NCI-H2081 (cell line): ENCODE results near the gene RASGRP4.

Experiments used
- DNase-seq, 2 experiments: peaks; one replicate each; lab custom pipeline; 2025; lab: John Stamatoyannopoulos, UW

The RASGRP4 gene

GRCh38 chr19:38389101-38389925 lies 36.7 kb downstream of the RASGRP4 start:
- no peak for DNase-seq

- DNase-seq, result no peak
Observed at GRCh38 chr19:38388349-38389100, 37.5 kb downstream of the RASGRP4 start, which contains the start of gene SPRED3. Gene SPRED3, plus strand, starts transcription at chr19:38388697. Its CDS starts 1,606 bp downstream, at chr19:38390303.

GRCh38 chr19:38387550-38388348 lies 38.3 kb downstream of the RASGRP4 start, which contains the start of gene GGN:
Gene GGN, minus strand, starts transcription at chr19:38388034. Its CDS starts 773 bp downstream, at chr19:38387261.
- peak; percentile 39 to 55 for DNase-seq

- DNase-seq, result no peak
Observed at GRCh38 chr19:38386971-38387549, 39.0 kb downstream of the RASGRP4 start.

GRCh38 chr19:38386300-38386970 lies 39.6 kb downstream of the RASGRP4 start:
- DNase-seq, result no peak

- no peak for DNase-seq
Observed at GRCh38 chr19:38385804-38386257, 40.2 kb downstream of the RASGRP4 start.

- DNase-seq, result no peak
Observed at GRCh38 chr19:38385057-38385803, 40.8 kb downstream of the RASGRP4 start.

GRCh38 chr19:38384209-38385027 lies 41.6 kb downstream of the RASGRP4 start:
- DNase-seq, result no peak

GRCh38 chr19:38383743-38384142 lies 42.3 kb downstream of the RASGRP4 start:
- no peak for DNase-seq

- DNase-seq, result no peak
Observed at GRCh38 chr19:38383184-38383583, 42.8 kb downstream of the RASGRP4 start.

GRCh38 chr19:38381138-38381537 lies 44.9 kb downstream of the RASGRP4 start:
- no peak for DNase-seq

- no peak for DNase-seq
Observed at GRCh38 chr19:38378866-38379265, 47.2 kb downstream of the RASGRP4 start.

GRCh38 chr19:38377052-38377451 lies 49.0 kb downstream of the RASGRP4 start:
- no peak for DNase-seq

GRCh38 chr19:38376576-38376975 lies 49.4 kb downstream of the RASGRP4 start:
- DNase-seq, result no peak

GRCh38 chr19:38375748-38376147 lies 50.3 kb downstream of the RASGRP4 start:
- no peak for DNase-seq

- no peak for DNase-seq
Observed at GRCh38 chr19:38375098-38375493, 50.9 kb downstream of the RASGRP4 start.

- peak; percentile 98 to 99 for DNase-seq
Observed at GRCh38 chr19:38374332-38375097, 51.5 kb downstream of the RASGRP4 start, which contains the start of gene PSMD8. Gene PSMD8, plus strand, starts transcription at chr19:38374571. Its CDS starts 31 bp downstream, at chr19:38374602.

- no peak for DNase-seq
Observed at GRCh38 chr19:38373907-38374331, 52.1 kb downstream of the RASGRP4 start.
